WTC11 (cell line): ENCODE results near the gene CHMP5. TPM values are rescaled to one million over a fixed set of nuclear protein-coding genes. Genes with fewer than 3 reads are reported as not detected.

ENCODE experiments used
- ATAC-seq: fragments of 200-7000 bp; cut with Tn5 transposase; 2 replicates; pipeline ENCODE4 v1.10.0; 2021; ENCODE audit warnings: mild to moderate bottlenecking, moderate library complexity
- CTCF ChIA-PET: fragments of 300-600 bp; sonication (Branson Sonifier 250); formaldehyde crosslinking; loops from one replicate; lab custom pipeline; 2021; ENCODE audit warnings: antibody characterized with exemption; lab: Charles Lee
- POLR2A ChIA-PET: fragments of 350-600 bp; sonication (Branson Sonifier 250); formaldehyde crosslinking; loops from one replicate; lab custom pipeline; 2021; ENCODE audit warnings: antibody characterized with exemption; lab: Charles Lee
- DNase-seq: peaks from one replicate; pipeline ENCODE4 v3.0.0; 2021; ENCODE audit warnings: low spot score
- H3K27ac Mint-ChIP-seq: 2 replicates; pipeline ENCODE4 v1.8.0; 2021; ENCODE audit warnings: mixed read lengths
- H3K27me3 Mint-ChIP-seq: 2 replicates; pipeline ENCODE4 v1.8.0; 2021; ENCODE audit warnings: low read depth, mild to moderate bottlenecking, moderate library complexity, mixed read lengths
- H3K36me3 Mint-ChIP-seq: 2 replicates; pipeline ENCODE4 v1.8.0; 2021; ENCODE audit warnings: mixed read lengths
- H3K4me1 Mint-ChIP-seq: 2 replicates; pipeline ENCODE4 v1.8.0; 2022; ENCODE audit warnings: mixed read lengths
- H3K4me3 Mint-ChIP-seq: 2 replicates; pipeline ENCODE4 v1.8.0; 2021; ENCODE audit warnings: mild to moderate bottlenecking, moderate library complexity, mixed read lengths
- H3K9me3 Mint-ChIP-seq: 2 replicates; pipeline ENCODE4 v1.8.0; 2021; ENCODE audit warnings: mixed read lengths
- AR ChIP-seq: fragments of 250-450 bp; sonication (Bioruptor Pico); IDR thresholded peaks from 2 replicates; pipeline ENCODE4 v1.9.0; 2021; ENCODE audit warnings: mild to moderate bottlenecking
- ATF6 ChIP-seq: sonication (generic); formaldehyde crosslinking; IDR thresholded peaks from 2 replicates; pipeline ENCODE4 v1.8.1; 2023; ENCODE audit warnings: mild to moderate bottlenecking, missing genetic modification reagents
- E2F4 ChIP-seq: sonication (generic); formaldehyde crosslinking; IDR thresholded peaks from 2 replicates; pipeline ENCODE4 v1.8.1; 2022; ENCODE audit warnings: low read depth, mild to moderate bottlenecking, moderate library complexity, missing genetic modification reagents, borderline replicate concordance
- EMX1 ChIP-seq: fragments of 250-450 bp; sonication (Bioruptor Pico); IDR thresholded peaks from 2 replicates; pipeline ENCODE4 v1.8.0; 2021; ENCODE audit warnings: mild to moderate bottlenecking
- ESRRA ChIP-seq: sonication (generic); formaldehyde crosslinking; IDR thresholded peaks from 2 replicates; pipeline ENCODE4 v1.8.1; 2022; ENCODE audit warnings: mild to moderate bottlenecking, missing genetic modification reagents, borderline replicate concordance
- FOXK1 ChIP-seq: sonication (generic); formaldehyde crosslinking; IDR thresholded peaks from 2 replicates; pipeline ENCODE4 v1.8.0; 2022; ENCODE audit warnings: mild to moderate bottlenecking, moderate library complexity, missing genetic modification reagents
- GRHL2 ChIP-seq: fragments of 250-450 bp; sonication (Bioruptor Pico); IDR thresholded peaks from 2 replicates; pipeline ENCODE4 v1.8.0; 2022; ENCODE audit warnings: mild to moderate bottlenecking, moderate library complexity; ENCODE audit not compliant: insufficient replicate concordance, severe bottlenecking
- HMGXB4 ChIP-seq: sonication (generic); formaldehyde crosslinking; IDR thresholded peaks from 2 replicates; pipeline ENCODE4 v1.8.1; 2023; ENCODE audit warnings: mild to moderate bottlenecking, moderate library complexity, missing genetic modification reagents
- MXD4 ChIP-seq: fragments of 250-450 bp; sonication (Bioruptor Pico); IDR thresholded peaks from 2 replicates; pipeline ENCODE4 v1.8.0; 2021; ENCODE audit warnings: mild to moderate bottlenecking, moderate library complexity, borderline replicate concordance
- NR3C1 ChIP-seq: sonication (generic); formaldehyde crosslinking; conservative IDR thresholded peaks from 2 replicates; pipeline ENCODE4 v1.8.1; 2023; ENCODE audit warnings: low read depth, mild to moderate bottlenecking, missing genetic modification reagents
- RORB ChIP-seq: fragments of 250-450 bp; sonication (Bioruptor Pico); IDR thresholded peaks from 2 replicates; pipeline ENCODE4 v1.9.0; 2021; ENCODE audit warnings: mild to moderate bottlenecking
- SP1 ChIP-seq: sonication (generic); formaldehyde crosslinking; conservative IDR thresholded peaks from 2 replicates; pipeline ENCODE4 v1.8.1; 2022; ENCODE audit warnings: missing genetic modification reagents
- TP53 ChIP-seq: sonication (generic); formaldehyde crosslinking; IDR thresholded peaks from 2 replicates; pipeline ENCODE4 v1.8.1; 2023; ENCODE audit warnings: mild to moderate bottlenecking, missing genetic modification reagents
- ZBTB21 ChIP-seq: sonication (generic); formaldehyde crosslinking; IDR thresholded peaks from 2 replicates; pipeline ENCODE4 v1.8.1; 2023; ENCODE audit warnings: mild to moderate bottlenecking, missing genetic modification reagents, borderline replicate concordance
- ZBTB43 ChIP-seq: sonication (generic); formaldehyde crosslinking; IDR thresholded peaks from 2 replicates; pipeline ENCODE4 v1.8.1; 2023; ENCODE audit warnings: mild to moderate bottlenecking, missing genetic modification reagents
- ZMAT4 ChIP-seq: fragments of 250-450 bp; sonication (Bioruptor Pico); IDR thresholded peaks from 2 replicates; pipeline ENCODE4 v1.9.0; 2021; ENCODE audit warnings: mild to moderate bottlenecking
- ZNF263 ChIP-seq: sonication (generic); formaldehyde crosslinking; IDR thresholded peaks from 2 replicates; pipeline ENCODE4 v1.8.1; 2022; ENCODE audit warnings: low read depth, mild to moderate bottlenecking, moderate library complexity, missing genetic modification reagents
- ZSCAN18 ChIP-seq: fragments of 250-450 bp; sonication (Bioruptor Pico); IDR thresholded peaks from 2 replicates; pipeline ENCODE4 v2.1.2; 2022; ENCODE audit warnings: mild to moderate bottlenecking, moderate library complexity
- total RNA-seq: library from RNA; stranded (reverse); gene quantifications from 3 replicates; pipeline ENCODE4 v1.2.3, GENCODE V29; 2021

The CHMP5 gene
- total RNA-seq, 1 experiment from 2014 or later: 46.2 TPM

GRCh38 chr9:33230756-33231622 lies 33.9 kb upstream of the CHMP5 start:
- POLR2A ChIA-PET: interaction anchor here (0.6 kb wide), 1 partner anchor 9 kb away, joined by 3 read pairs; no protein-coding TSS in a partner anchor
- peaks cover 19% of the 10 kb centered on the region for H3K27me3 Mint-ChIP-seq
- ATAC-seq (no peak), DNase-seq (no peak)
- H3K9me3 Mint-ChIP-seq: no peaks in the 10 kb centered on the region
- H3K4me3 Mint-ChIP-seq: no peak overlapping the region
- TF ChIP-seq ZBTB43 (CRISPR knock-in tag) (no peak), AR (no peak), RORB (CRISPR knock-in tag) (no peak), MXD4 (CRISPR knock-in tag) (no peak), HMGXB4 (CRISPR knock-in tag) (no peak), E2F4 (CRISPR knock-in tag) (no peak), ZMAT4 (CRISPR knock-in tag) (no peak), GRHL2 (CRISPR knock-in tag) (no peak), ZSCAN18 (CRISPR knock-in tag) (no peak), ESRRA (no peak), ZBTB21 (no peak), ZNF263 (CRISPR knock-in tag) (no peak), NR3C1 (no peak), SP1 (CRISPR knock-in tag) (no peak), FOXK1 (CRISPR knock-in tag) (no peak), TP53 (no peak), EMX1 (CRISPR knock-in tag) (no peak), ATF6 (CRISPR knock-in tag) (no peak)
- CTCF ChIA-PET: no interaction called here
- no peaks in the 10 kb centered on the region for H3K36me3 Mint-ChIP-seq
- no peak overlapping the region for H3K27ac Mint-ChIP-seq
- no peaks in the 10 kb centered on the region for H3K4me1 Mint-ChIP-seq
